Mucosa of stomach (tissue), 1 donor: ENCODE data around the gene CTIF.

Experiments used
- H3K27me3 ChIP-seq: one replicate; pipeline ENCODE4 v1.7.0; 2013; ENCODE audit warnings: mild to moderate bottlenecking, low read length; ENCODE audit not compliant: control insufficient read depth, insufficient read depth
- H3K36me3 ChIP-seq: one replicate; pipeline ENCODE4 v1.7.0; 2013; ENCODE audit warnings: low read length; ENCODE audit not compliant: control insufficient read depth, insufficient read depth
- H3K4me1 ChIP-seq: one replicate; pipeline ENCODE4 v1.7.0; 2013; ENCODE audit warnings: mild to moderate bottlenecking, low read length; ENCODE audit not compliant: control insufficient read depth, insufficient read depth
- H3K4me3 ChIP-seq: one replicate; pipeline ENCODE4 v1.7.0; 2013; ENCODE audit warnings: low read length
- H3K9ac ChIP-seq: one replicate; pipeline ENCODE4 v1.7.0; 2013; ENCODE audit warnings: mild to moderate bottlenecking, low read length, moderate library complexity
- H3K9me3 ChIP-seq: one replicate; pipeline ENCODE4 v1.7.0; 2013; ENCODE audit warnings: mild to moderate bottlenecking, low read length, moderate library complexity; ENCODE audit not compliant: control insufficient read depth
- donor health status: Pancreatic carcinoma.

CTIF gene

GRCh38 chr18:48761582-48761981 is 222.8 kb downstream of the CTIF start:
- Histone ChIP-seq H3K4me1 (peaks cover 6% of the 10 kb centered on the region), H3K4me3 (no peak overlapping the region), H3K36me3 (no peaks in the 10 kb centered on the region), H3K27me3 (no peaks in the 10 kb centered on the region), H3K9ac (no peak overlapping the region), H3K9me3 (no peaks in the 10 kb centered on the region)

GRCh38 chr18:48762022-48762421 is 223.2 kb downstream of the CTIF start:
- no peaks in the 10 kb centered on the region for H3K27me3 ChIP-seq
- H3K9me3 ChIP-seq, result no peaks in the 10 kb centered on the region
- no peak overlapping the region for H3K4me3 ChIP-seq
- H3K4me1 ChIP-seq, result peaks cover 6% of the 10 kb centered on the region
- H3K36me3 ChIP-seq, result no peaks in the 10 kb centered on the region
- no peak overlapping the region for H3K9ac ChIP-seq

- H3K4me3 ChIP-seq, result no peak overlapping the region
- H3K9me3 ChIP-seq, result no peaks in the 10 kb centered on the region
- H3K36me3 ChIP-seq, result no peaks in the 10 kb centered on the region
- no peaks in the 10 kb centered on the region for H3K27me3 ChIP-seq
- H3K9ac ChIP-seq, result no peak overlapping the region
- peaks cover 6% of the 10 kb centered on the region for H3K4me1 ChIP-seq
Measured at GRCh38 chr18:48762836-48763718, 224.2 kb downstream of the CTIF start.

- H3K4me3 ChIP-seq, result no peak overlapping the region
- H3K4me1 ChIP-seq, result peaks cover 6% of the 10 kb centered on the region
- no peak overlapping the region for H3K9ac ChIP-seq
- H3K36me3 ChIP-seq, result no peaks in the 10 kb centered on the region
- no peaks in the 10 kb centered on the region for H3K27me3 ChIP-seq
- no peaks in the 10 kb centered on the region for H3K9me3 ChIP-seq
Measured at GRCh38 chr18:48763719-48764100, 224.9 kb downstream of the CTIF start.

GRCh38 chr18:48765053-48765452 is 226.2 kb downstream of the CTIF start:
- no peak overlapping the region for H3K9ac ChIP-seq
- no peaks in the 10 kb centered on the region for H3K27me3 ChIP-seq
- H3K9me3 ChIP-seq, result no peaks in the 10 kb centered on the region
- no peak overlapping the region for H3K4me3 ChIP-seq
- H3K36me3 ChIP-seq, result no peaks in the 10 kb centered on the region
- H3K4me1 ChIP-seq, result peaks cover 6% of the 10 kb centered on the region

GRCh38 chr18:48766026-48766425 is 227.2 kb downstream of the CTIF start:
- Histone ChIP-seq H3K36me3 (no peaks in the 10 kb centered on the region), H3K4me1 (no peaks in the 10 kb centered on the region), H3K9me3 (no peaks in the 10 kb centered on the region), H3K4me3 (no peak overlapping the region), H3K9ac (no peak overlapping the region), H3K27me3 (no peaks in the 10 kb centered on the region)

- H3K4me1 ChIP-seq, result no peaks in the 10 kb centered on the region
- no peaks in the 10 kb centered on the region for H3K9me3 ChIP-seq
- H3K4me3 ChIP-seq, result no peak overlapping the region
- no peaks in the 10 kb centered on the region for H3K36me3 ChIP-seq
- no peaks in the 10 kb centered on the region for H3K27me3 ChIP-seq
- H3K9ac ChIP-seq, result no peak overlapping the region
Measured at GRCh38 chr18:48766487-48766886, 227.7 kb downstream of the CTIF start.

- H3K27me3 ChIP-seq, result no peaks in the 10 kb centered on the region
- H3K9ac ChIP-seq, result no peak overlapping the region
- no peak overlapping the region for H3K4me3 ChIP-seq
- H3K36me3 ChIP-seq, result no peaks in the 10 kb centered on the region
- H3K4me1 ChIP-seq, result no peaks in the 10 kb centered on the region
- H3K9me3 ChIP-seq, result no peaks in the 10 kb centered on the region
Measured at GRCh38 chr18:48767090-48767690, 228.4 kb downstream of the CTIF start.

GRCh38 chr18:48769006-48769636 is 230.3 kb downstream of the CTIF start:
- no peaks in the 10 kb centered on the region for H3K4me1 ChIP-seq
- H3K36me3 ChIP-seq, result no peaks in the 10 kb centered on the region
- H3K27me3 ChIP-seq, result no peaks in the 10 kb centered on the region
- no peak overlapping the region for H3K4me3 ChIP-seq
- no peaks in the 10 kb centered on the region for H3K9me3 ChIP-seq
- H3K9ac ChIP-seq, result no peak overlapping the region

GRCh38 chr18:48770243-48770642 is 231.4 kb downstream of the CTIF start:
- H3K9me3 ChIP-seq, result no peaks in the 10 kb centered on the region
- no peak overlapping the region for H3K9ac ChIP-seq
- H3K4me3 ChIP-seq, result no peak overlapping the region
- no peaks in the 10 kb centered on the region for H3K27me3 ChIP-seq
- H3K4me1 ChIP-seq, result no peaks in the 10 kb centered on the region
- H3K36me3 ChIP-seq, result no peaks in the 10 kb centered on the region

GRCh38 chr18:48771641-48772375 is 233.0 kb downstream of the CTIF start:
- Histone ChIP-seq H3K27me3 (no peaks in the 10 kb centered on the region), H3K9me3 (no peaks in the 10 kb centered on the region), H3K4me3 (no peak overlapping the region), H3K36me3 (no peaks in the 10 kb centered on the region), H3K9ac (no peak overlapping the region), H3K4me1 (peaks cover 6% of the 10 kb centered on the region)

- H3K4me3 ChIP-seq, result no peak overlapping the region
- H3K9me3 ChIP-seq, result no peaks in the 10 kb centered on the region
- no peak overlapping the region for H3K9ac ChIP-seq
- H3K27me3 ChIP-seq, result no peaks in the 10 kb centered on the region
- peaks cover 12% of the 10 kb centered on the region for H3K4me1 ChIP-seq
- H3K36me3 ChIP-seq, result no peaks in the 10 kb centered on the region
Measured at GRCh38 chr18:48772457-48772856, 233.6 kb downstream of the CTIF start.
